NB4 (cell line): ENCODE results near the gene ESYT2.

Experiments used
- MAX ChIP-seq: IDR thresholded peaks from 2 replicates; pipeline ENCODE4 v1.6.1; 2011; ENCODE audit warnings: low read depth, low read length
- MYC ChIP-seq: IDR thresholded peaks from 2 replicates; pipeline ENCODE4 v1.6.1; 2011; ENCODE audit warnings: low read depth, low read length
- POLR2A ChIP-seq: IDR thresholded peaks from 2 replicates; pipeline ENCODE4 v1.6.1; 2011; ENCODE audit warnings: mild to moderate bottlenecking; ENCODE audit not compliant: insufficient read length; ENCODE audit errors: extremely low read depth
- TF ChIP-seq, protein P1 (sequence below): IDR thresholded peaks from one replicate; pipeline ENCODE4 v1.5.1; 2012; ENCODE audit warnings: low read depth, low read length

DNA sequence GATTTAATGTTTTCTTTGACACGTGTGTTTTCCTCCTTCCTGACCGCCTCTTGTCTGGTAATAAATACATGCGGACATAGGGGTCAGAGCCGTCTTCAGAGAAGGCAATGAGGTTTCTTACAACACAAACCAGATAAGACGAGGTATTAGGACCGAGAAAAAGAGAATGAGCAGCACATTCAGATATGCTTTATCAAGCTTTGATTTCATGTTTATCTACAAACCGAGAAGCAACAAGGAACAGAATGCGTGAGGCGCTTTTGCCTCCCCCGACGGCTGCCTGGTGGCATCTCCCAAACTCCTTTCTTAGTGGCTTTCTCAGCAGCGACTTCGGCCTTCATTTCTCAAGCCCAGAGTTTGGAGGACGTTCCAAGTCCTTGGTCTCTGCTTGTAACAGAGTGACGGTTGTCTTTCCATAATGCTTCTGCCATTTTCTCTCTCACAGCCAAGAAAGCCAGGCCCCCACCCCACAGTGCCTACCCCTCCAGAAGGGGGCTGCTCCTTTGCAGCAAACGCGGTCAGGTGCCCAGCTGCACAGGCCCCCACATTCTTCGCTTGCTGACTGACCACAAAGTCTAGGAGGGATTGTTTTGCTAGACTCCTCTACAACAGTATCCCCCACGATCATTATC is 92.1 kb downstream of the ESYT2 start:
- TF ChIP-seq POLR2A: no peak
- TF ChIP-seq, protein P1, sequence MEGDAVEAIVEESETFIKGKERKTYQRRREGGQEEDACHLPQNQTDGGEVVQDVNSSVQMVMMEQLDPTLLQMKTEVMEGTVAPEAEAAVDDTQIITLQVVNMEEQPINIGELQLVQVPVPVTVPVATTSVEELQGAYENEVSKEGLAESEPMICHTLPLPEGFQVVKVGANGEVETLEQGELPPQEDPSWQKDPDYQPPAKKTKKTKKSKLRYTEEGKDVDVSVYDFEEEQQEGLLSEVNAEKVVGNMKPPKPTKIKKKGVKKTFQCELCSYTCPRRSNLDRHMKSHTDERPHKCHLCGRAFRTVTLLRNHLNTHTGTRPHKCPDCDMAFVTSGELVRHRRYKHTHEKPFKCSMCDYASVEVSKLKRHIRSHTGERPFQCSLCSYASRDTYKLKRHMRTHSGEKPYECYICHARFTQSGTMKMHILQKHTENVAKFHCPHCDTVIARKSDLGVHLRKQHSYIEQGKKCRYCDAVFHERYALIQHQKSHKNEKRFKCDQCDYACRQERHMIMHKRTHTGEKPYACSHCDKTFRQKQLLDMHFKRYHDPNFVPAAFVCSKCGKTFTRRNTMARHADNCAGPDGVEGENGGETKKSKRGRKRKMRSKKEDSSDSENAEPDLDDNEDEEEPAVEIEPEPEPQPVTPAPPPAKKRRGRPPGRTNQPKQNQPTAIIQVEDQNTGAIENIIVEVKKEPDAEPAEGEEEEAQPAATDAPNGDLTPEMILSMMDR: no peak
- no peak for TF ChIP-seq MAX
- TF ChIP-seq MYC: no peak
